Measurements from ENCODE around the gene CREB5. TPM values are rescaled to one million over a fixed set of nuclear protein-coding genes. Genes with fewer than 3 reads are reported as not detected.

Gene CREB5
- polyA plus RNA-seq, 6 donors from 2014 or later: 0.40 to 0.66 TPM; not detected in 4

DNA sequence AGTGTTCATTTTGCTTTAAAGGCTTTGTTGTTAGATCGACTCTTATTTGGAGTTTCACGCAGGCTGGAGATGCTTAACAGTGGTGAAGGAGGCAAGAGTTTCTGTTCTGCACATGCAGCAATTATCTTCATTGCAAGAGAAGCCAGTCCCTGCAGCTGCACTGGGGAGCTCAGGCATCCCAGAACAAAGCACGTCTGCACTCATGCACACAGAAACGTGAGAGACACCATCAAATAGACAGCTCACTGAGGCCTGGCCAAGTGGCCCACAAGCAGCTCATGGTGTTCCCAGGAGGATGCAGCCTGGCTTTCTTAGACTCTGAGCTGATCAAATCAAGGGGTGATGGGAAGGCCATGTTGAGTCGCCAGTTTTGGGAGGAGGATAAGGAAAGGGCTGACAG, 246.1 kb downstream of the CREB5 start:
- Mint-ChIP-seq H3K27ac (no peak overlapping the region), H3K4me1 (peaks cover 0 to 13% (median 12%) of the 10 kb centered on the region in 3 donors), H3K27me3 (peaks cover 14 to 19% (median 15%) of the 10 kb centered on the region in 3 donors), H3K4me3 (no peak overlapping the region), H3K36me3 (peaks cover 7 to 9% of the 10 kb centered on the region in 2 donors), H3K9me3 (peaks cover 0 to 39% (median 25%) of the 10 kb centered on the region in 7 donors)
- DNase-seq (no peak), ATAC-seq (ENCODE audit: low read depth in 2 of 2) (no peak)

DNA sequence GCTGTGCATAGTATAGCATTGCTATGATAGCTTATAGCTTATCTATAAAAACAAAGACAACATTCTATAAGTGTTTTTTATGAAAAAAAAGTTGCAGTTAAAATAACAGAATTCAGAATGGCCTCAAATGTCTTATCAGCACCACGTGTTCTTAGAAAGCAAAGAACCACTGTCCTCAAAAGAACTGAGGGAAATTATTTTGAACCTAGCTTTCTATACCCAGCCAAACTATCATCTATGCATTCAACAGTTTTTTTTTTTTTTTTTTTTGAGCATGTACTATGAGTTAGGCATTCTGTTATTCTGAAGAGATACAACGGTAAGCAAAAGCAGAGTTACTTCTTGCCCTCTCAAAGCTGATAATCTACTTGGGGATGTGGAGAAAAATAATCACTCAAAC, 247.8 kb downstream of the CREB5 start:
- no peak for DNase-seq
- Mint-ChIP-seq H3K9me3 (peaks cover 0 to 39% (median 25%) of the 10 kb centered on the region in 7 donors), H3K27ac (no peak overlapping the region), H3K27me3 (peaks cover 14 to 32% (median 26%) of the 10 kb centered on the region in 3 donors), H3K4me1 (peaks cover 0 to 13% (median 12%) of the 10 kb centered on the region in 3 donors), H3K4me3 (no peak overlapping the region), H3K36me3 (peaks cover 7 to 9% of the 10 kb centered on the region in 2 donors)
- no peak for ATAC-seq (ENCODE audit: low read depth in 2 of 2)

- Mint-ChIP-seq H3K4me1 (peaks cover 0 to 13% (median 12%) of the 10 kb centered on the region in 3 donors), H3K27ac (no peak overlapping the region), H3K4me3 (peak overlapping the region in 2 of 8 donors; percentile 18 to 23), H3K27me3 (peaks cover 14 to 32% (median 26%) of the 10 kb centered on the region in 3 donors), H3K9me3 (peaks cover 0 to 39% (median 25%) of the 10 kb centered on the region in 7 donors), H3K36me3 (peaks cover 7 to 9% of the 10 kb centered on the region in 2 donors)
- ATAC-seq (ENCODE audit: low read depth in 2 of 2) (no peak), DNase-seq (no peak)
Observed at GRCh38 chr7:28661826-28662595, 249.7 kb downstream of the CREB5 start.

- ATAC-seq (ENCODE audit: low read depth in 2 of 2): no peak
- H3K4me3 Mint-ChIP-seq: no peak overlapping the region
- peaks cover 14 to 32% (median 21%) of the 10 kb centered on the region in 3 donors for H3K27me3 Mint-ChIP-seq
- H3K9me3 Mint-ChIP-seq: peaks cover 0 to 13% (median 5%) of the 10 kb centered on the region in 7 donors
- H3K27ac Mint-ChIP-seq: no peak overlapping the region
- H3K36me3 Mint-ChIP-seq: peaks cover 0 to under 1% of the 10 kb centered on the region in 2 donors
- DNase-seq: no peak
- peaks cover 0 to 13% (median 12%) of the 10 kb centered on the region in 3 donors for H3K4me1 Mint-ChIP-seq
Observed at GRCh38 chr7:28666154-28666553, 253.8 kb downstream of the CREB5 start.

DNA sequence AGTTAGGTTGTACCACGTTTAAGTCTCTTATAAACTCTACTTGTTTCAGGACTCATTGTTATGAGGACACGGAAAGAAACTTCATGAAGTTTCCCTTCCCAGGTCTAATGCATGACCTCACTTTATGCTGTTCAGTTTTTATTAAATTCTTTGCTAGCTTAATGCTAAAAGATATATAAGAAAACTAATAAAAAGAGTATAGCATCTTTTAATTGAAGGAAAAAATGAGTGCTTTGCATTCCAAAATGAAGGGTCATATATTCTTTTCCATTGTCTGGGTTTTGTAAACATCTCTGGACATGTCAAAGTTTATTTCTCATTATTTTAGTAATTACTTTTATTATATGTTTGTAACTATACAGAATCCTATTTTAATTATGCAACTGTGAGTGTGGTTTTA, 255.8 kb downstream of the CREB5 start:
- no peak overlapping the region for H3K27ac Mint-ChIP-seq
- H3K27me3 Mint-ChIP-seq: peaks cover 0 to 18% (median 7%) of the 10 kb centered on the region in 3 donors
- H3K9me3 Mint-ChIP-seq: no peaks in the 10 kb centered on the region
- no peaks in the 10 kb centered on the region for H3K36me3 Mint-ChIP-seq
- ATAC-seq (ENCODE audit: low read depth in 2 of 2) (no peak), DNase-seq (no peak)
- no peak overlapping the region for H3K4me3 Mint-ChIP-seq
- no peaks in the 10 kb centered on the region for H3K4me1 Mint-ChIP-seq

DNA sequence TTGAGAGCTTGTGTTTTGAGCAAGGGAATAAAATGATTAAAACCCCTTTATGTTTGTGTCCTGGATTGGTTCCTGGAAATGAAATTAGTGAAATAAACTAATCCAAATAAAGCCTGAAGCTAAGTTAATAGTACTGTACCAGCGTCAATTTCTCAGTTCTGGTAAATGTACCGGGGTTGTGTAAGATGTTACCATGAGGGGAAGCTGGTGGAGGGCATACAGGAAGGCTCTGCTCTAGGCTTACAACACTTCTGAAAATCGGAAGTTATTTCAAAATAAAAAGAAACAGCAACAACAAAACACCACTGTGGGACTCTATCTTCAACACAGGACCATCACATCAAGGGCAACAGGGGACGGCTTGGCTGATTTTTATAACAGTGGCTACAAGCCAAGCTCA, 257.0 kb downstream of the CREB5 start:
- no peaks in the 10 kb centered on the region for H3K9me3 Mint-ChIP-seq
- no peak overlapping the region for H3K4me3 Mint-ChIP-seq
- ATAC-seq (ENCODE audit: low read depth in 2 of 2): no peak
- H3K27me3 Mint-ChIP-seq: peaks cover 0 to 8% (median 6%) of the 10 kb centered on the region in 3 donors
- no peaks in the 10 kb centered on the region for H3K4me1 Mint-ChIP-seq
- H3K27ac Mint-ChIP-seq: no peak overlapping the region
- no peaks in the 10 kb centered on the region for H3K36me3 Mint-ChIP-seq
- DNase-seq: no peak

GRCh38 chr7:28671526-28671925, 259.2 kb downstream of the CREB5 start:
- Mint-ChIP-seq H3K4me3 (no peak overlapping the region), H3K4me1 (no peaks in the 10 kb centered on the region), H3K9me3 (no peaks in the 10 kb centered on the region), H3K27me3 (no peaks in the 10 kb centered on the region), H3K36me3 (no peaks in the 10 kb centered on the region), H3K27ac (no peak overlapping the region)
- ATAC-seq (ENCODE audit: low read depth in 2 of 2) (no peak), DNase-seq (no peak)

DNA sequence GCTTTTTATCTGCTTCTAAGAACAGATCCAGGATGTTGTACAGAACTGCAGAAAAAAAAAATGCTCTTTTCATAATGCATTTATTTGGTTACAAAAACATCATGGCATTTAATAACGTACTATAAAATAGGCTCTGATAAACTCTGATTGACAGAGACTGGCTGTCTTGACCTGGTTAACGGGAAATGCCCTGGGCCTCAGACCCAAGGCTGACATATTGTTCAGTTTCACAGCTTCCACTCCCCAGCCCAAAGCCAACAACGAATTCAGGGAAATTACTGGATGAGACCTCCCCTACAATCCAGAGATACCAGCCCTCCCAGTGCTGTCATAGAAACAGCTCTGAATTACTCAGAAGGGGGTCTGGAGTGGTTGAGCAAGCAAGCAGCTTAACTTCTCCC, 260.1 kb downstream of the CREB5 start:
- no peaks in the 10 kb centered on the region for H3K27me3 Mint-ChIP-seq
- no peak overlapping the region for H3K27ac Mint-ChIP-seq
- no peaks in the 10 kb centered on the region for H3K4me1 Mint-ChIP-seq
- no peak for DNase-seq
- peak overlapping the region in 1 of 8 donors; percentile 4 for H3K4me3 Mint-ChIP-seq
- no peaks in the 10 kb centered on the region for H3K36me3 Mint-ChIP-seq
- no peak for ATAC-seq (ENCODE audit: low read depth in 2 of 2)
- H3K9me3 Mint-ChIP-seq: no peaks in the 10 kb centered on the region

- H3K36me3 Mint-ChIP-seq: no peaks in the 10 kb centered on the region
- H3K9me3 Mint-ChIP-seq: no peaks in the 10 kb centered on the region
- no peak overlapping the region for H3K4me3 Mint-ChIP-seq
- ATAC-seq (ENCODE audit: low read depth in 2 of 2) (no peak), DNase-seq (no peak)
- H3K4me1 Mint-ChIP-seq: no peaks in the 10 kb centered on the region
- H3K27me3 Mint-ChIP-seq: no peaks in the 10 kb centered on the region
- no peak overlapping the region for H3K27ac Mint-ChIP-seq
Observed at GRCh38 chr7:28674359-28674782, 262.1 kb downstream of the CREB5 start.

GRCh38 chr7:28675429-28675828, 263.1 kb downstream of the CREB5 start:
- H3K9me3 Mint-ChIP-seq: no peaks in the 10 kb centered on the region
- ATAC-seq (ENCODE audit: low read depth in 2 of 2) (no peak), DNase-seq (no peak)
- no peaks in the 10 kb centered on the region for H3K27me3 Mint-ChIP-seq
- H3K4me1 Mint-ChIP-seq: no peaks in the 10 kb centered on the region
- H3K4me3 Mint-ChIP-seq: no peak overlapping the region
- H3K27ac Mint-ChIP-seq: no peak overlapping the region
- H3K36me3 Mint-ChIP-seq: no peaks in the 10 kb centered on the region

DNA sequence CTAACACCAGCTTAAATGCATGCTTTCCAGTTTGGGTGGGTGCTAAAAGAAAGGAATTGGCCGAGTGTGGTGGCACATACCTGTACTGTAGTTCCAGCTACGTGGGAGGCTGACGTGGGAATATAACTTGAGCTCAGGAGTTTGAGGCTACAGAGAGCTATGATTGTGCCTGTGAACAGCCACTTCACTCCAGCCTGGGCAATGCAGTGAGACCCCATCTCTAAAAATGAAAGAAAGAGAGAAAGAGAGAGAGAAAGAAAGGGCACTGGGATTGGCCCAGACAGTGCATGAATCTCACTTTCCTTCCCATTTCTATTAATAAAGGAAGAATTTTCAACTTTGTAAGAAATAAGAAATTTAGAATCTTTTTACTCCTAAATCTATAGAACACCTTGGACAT, 265.4 kb downstream of the CREB5 start:
- Mint-ChIP-seq H3K27me3 (peaks cover 1 to 8% (median 2%) of the 10 kb centered on the region in 3 donors), H3K36me3 (no peaks in the 10 kb centered on the region), H3K27ac (no peak overlapping the region), H3K4me3 (no peak overlapping the region), H3K4me1 (no peaks in the 10 kb centered on the region), H3K9me3 (no peaks in the 10 kb centered on the region)
- DNase-seq (no peak), ATAC-seq (ENCODE audit: low read depth in 2 of 2) (no peak)

GRCh38 chr7:28678431-28678965, 266.2 kb downstream of the CREB5 start:
- Mint-ChIP-seq H3K4me1 (peaks cover 0 to under 1% (median 0%) of the 10 kb centered on the region in 3 donors), H3K27ac (no peak overlapping the region), H3K4me3 (no peak overlapping the region), H3K27me3 (peaks cover 10% of the 10 kb centered on the region in 3 donors), H3K9me3 (no peaks in the 10 kb centered on the region), H3K36me3 (no peaks in the 10 kb centered on the region)
- ATAC-seq (ENCODE audit: low read depth in 2 of 2) (no peak), DNase-seq (no peak)

- ATAC-seq (ENCODE audit: low read depth in 2 of 2) (no peak), DNase-seq (no peak)
- Mint-ChIP-seq H3K27ac (no peak overlapping the region), H3K4me1 (peaks cover 0 to 2% (median 0%) of the 10 kb centered on the region in 3 donors), H3K36me3 (no peaks in the 10 kb centered on the region), H3K9me3 (no peaks in the 10 kb centered on the region), H3K4me3 (no peak overlapping the region), H3K27me3 (peaks cover 11 to 17% (median 12%) of the 10 kb centered on the region in 3 donors)
Observed at GRCh38 chr7:28681693-28682310, 269.5 kb downstream of the CREB5 start.

- Mint-ChIP-seq H3K27ac (peak overlapping the region in 1 of 6 donors; percentile 79), H3K4me1 (peaks cover 0 to 2% (median 0%) of the 10 kb centered on the region in 3 donors), H3K36me3 (no peaks in the 10 kb centered on the region), H3K4me3 (no peak overlapping the region), H3K27me3 (peaks cover 11 to 17% (median 12%) of the 10 kb centered on the region in 3 donors), H3K9me3 (no peaks in the 10 kb centered on the region)
- ATAC-seq (ENCODE audit: low read depth in 2 of 2) (no peak), DNase-seq (no peak)
Observed at GRCh38 chr7:28682801-28683200, 270.5 kb downstream of the CREB5 start.

Measured in naive B cell (primary cell).